C4-2B (cell line): ENCODE measurements around the gene PLXNA2.

Experiments used
- ZFX ChIP-seq: fragments of 450-650 bp; IDR thresholded peaks from 2 replicates; pipeline ENCODE4 v1.6.1; 2017
- TF ChIP-seq, protein P1 (sequence below): fragments of 450-650 bp; conservative IDR thresholded peaks from 2 replicates; pipeline ENCODE4 v1.5.1; 2017; ENCODE audit warnings: mild to moderate bottlenecking

DNA sequence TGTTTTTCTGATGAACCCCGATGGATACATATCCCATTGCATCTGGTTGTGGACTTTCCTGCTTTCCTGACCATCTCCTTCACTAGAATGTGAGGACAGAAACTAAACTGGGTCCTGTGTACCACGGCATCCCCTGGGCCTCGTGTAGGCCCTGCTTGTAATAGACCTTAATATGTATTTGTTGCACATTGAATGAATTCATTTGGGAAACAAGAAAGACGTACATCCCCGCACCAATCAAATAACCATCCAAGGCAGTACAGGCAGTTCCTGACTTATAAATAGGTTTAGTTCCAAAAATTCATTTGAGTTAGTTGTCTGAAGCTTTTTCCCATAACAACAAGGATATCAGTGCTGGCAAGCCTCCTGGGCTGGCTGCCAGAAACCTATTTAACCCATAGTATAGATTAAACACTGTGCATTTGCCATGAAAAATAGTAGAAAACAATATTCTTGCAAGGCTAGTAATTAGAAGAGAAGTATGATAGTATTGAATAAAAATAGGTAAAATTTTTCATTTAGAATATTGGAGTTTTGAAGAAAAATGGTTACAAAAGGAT, 251.4 kb downstream of the PLXNA2 start:
- TF ChIP-seq, protein P1, sequence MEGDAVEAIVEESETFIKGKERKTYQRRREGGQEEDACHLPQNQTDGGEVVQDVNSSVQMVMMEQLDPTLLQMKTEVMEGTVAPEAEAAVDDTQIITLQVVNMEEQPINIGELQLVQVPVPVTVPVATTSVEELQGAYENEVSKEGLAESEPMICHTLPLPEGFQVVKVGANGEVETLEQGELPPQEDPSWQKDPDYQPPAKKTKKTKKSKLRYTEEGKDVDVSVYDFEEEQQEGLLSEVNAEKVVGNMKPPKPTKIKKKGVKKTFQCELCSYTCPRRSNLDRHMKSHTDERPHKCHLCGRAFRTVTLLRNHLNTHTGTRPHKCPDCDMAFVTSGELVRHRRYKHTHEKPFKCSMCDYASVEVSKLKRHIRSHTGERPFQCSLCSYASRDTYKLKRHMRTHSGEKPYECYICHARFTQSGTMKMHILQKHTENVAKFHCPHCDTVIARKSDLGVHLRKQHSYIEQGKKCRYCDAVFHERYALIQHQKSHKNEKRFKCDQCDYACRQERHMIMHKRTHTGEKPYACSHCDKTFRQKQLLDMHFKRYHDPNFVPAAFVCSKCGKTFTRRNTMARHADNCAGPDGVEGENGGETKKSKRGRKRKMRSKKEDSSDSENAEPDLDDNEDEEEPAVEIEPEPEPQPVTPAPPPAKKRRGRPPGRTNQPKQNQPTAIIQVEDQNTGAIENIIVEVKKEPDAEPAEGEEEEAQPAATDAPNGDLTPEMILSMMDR = no peak
- TF ChIP-seq ZFX = no peak
